Sigmoid colon (tissue), 4 donors: Measurements from ENCODE around the gene ANK2.

Source experiments
- EP300 ChIP-seq, 4 donors: sonication (generic); formaldehyde crosslinking; IDR thresholded peaks; one replicate each; pipeline ENCODE4 v1.6.1; 2017; ENCODE audit warnings: antibody characterized with exemption in 4 of 4
- POLR2A ChIP-seq, 2 donors: fragments of 450-650 bp; IDR thresholded peaks; one replicate each; pipeline ENCODE4 v1.6.1; 2016; ENCODE audit warnings: antibody characterized with exemption in 2 of 2, mild to moderate bottlenecking in 2 of 2, moderate library complexity in 2 of 2
- POLR2AphosphoS5 ChIP-seq, 4 donors: sonication (generic); formaldehyde crosslinking; IDR thresholded peaks; one replicate each; pipeline ENCODE4 v1.6.1; 2017; ENCODE audit warnings: antibody characterized with exemption in 4 of 4
- TF ChIP-seq, protein P1 (sequence below), 4 experiments: fragments of 450-650 bp in 3 of 4; fragments of 200-600 bp in 1 of 4; IDR thresholded peaks; one replicate each; pipeline ENCODE4 v1.5.1; 2016 to 2019; ENCODE audit warnings: antibody characterized with exemption in 4 of 4, mild to moderate bottlenecking in 3 of 4, moderate library complexity in 2 of 4

DNA sequence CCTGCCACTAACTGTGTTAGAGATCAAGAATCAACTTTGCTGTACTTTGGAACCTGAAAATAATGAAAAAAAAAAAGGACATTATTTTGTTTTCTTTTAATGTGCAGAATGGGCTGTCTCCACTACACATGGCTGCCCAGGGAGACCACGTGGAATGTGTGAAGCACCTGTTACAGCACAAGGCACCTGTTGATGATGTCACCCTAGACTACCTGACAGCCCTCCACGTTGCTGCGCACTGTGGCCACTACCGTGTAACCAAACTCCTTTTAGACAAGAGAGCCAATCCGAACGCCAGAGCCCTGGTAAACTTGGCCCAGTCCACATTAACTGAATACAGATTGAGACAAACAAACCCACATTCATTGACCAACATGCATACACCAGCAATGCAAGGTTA, 206.2 kb downstream of the ANK2 start:
- TF ChIP-seq, protein P1, sequence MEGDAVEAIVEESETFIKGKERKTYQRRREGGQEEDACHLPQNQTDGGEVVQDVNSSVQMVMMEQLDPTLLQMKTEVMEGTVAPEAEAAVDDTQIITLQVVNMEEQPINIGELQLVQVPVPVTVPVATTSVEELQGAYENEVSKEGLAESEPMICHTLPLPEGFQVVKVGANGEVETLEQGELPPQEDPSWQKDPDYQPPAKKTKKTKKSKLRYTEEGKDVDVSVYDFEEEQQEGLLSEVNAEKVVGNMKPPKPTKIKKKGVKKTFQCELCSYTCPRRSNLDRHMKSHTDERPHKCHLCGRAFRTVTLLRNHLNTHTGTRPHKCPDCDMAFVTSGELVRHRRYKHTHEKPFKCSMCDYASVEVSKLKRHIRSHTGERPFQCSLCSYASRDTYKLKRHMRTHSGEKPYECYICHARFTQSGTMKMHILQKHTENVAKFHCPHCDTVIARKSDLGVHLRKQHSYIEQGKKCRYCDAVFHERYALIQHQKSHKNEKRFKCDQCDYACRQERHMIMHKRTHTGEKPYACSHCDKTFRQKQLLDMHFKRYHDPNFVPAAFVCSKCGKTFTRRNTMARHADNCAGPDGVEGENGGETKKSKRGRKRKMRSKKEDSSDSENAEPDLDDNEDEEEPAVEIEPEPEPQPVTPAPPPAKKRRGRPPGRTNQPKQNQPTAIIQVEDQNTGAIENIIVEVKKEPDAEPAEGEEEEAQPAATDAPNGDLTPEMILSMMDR (IDR thresholded peaks at IDR 0.05): no peak
- no peak for TF ChIP-seq EP300 (IDR thresholded peaks at IDR 0.05)
- no peak for TF ChIP-seq POLR2A (IDR thresholded peaks at IDR 0.05)
- TF ChIP-seq POLR2AphosphoS5 (IDR thresholded peaks at IDR 0.05): no peak
